ENCODE results near the gene HADHA.

Gene HADHA

GRCh38 chr2:26191316-26192159 is 52.9 kb downstream of the HADHA start:
- DNase-seq (ENCODE audit: low read depth), result no peak

GRCh38 chr2:26190369-26190768 is 54.1 kb downstream of the HADHA start:
- no peak for DNase-seq (ENCODE audit: low read depth)

GRCh38 chr2:26189751-26190150 is 54.7 kb downstream of the HADHA start:
- no peak for DNase-seq (ENCODE audit: low read depth)

GRCh38 chr2:26189123-26189522 is 55.3 kb downstream of the HADHA start:
- no peak for DNase-seq (ENCODE audit: low read depth)

GRCh38 chr2:26187537-26188104 is 56.8 kb downstream of the HADHA start:
- DNase-seq (ENCODE audit: low read depth), result no peak

GRCh38 chr2:26187114-26187513 is 57.3 kb downstream of the HADHA start:
- DNase-seq (ENCODE audit: low read depth), result no peak

- DNase-seq (ENCODE audit: low read depth), result no peak
Observed at GRCh38 chr2:26185954-26186770, 58.3 kb downstream of the HADHA start.

- no peak for DNase-seq (ENCODE audit: low read depth)
Observed at GRCh38 chr2:26185304-26185928, 59.0 kb downstream of the HADHA start.

- peak; percentile 76 for DNase-seq (ENCODE audit: low read depth)
Observed at GRCh38 chr2:26184555-26185303, 59.7 kb downstream of the HADHA start.

- DNase-seq (ENCODE audit: low read depth), result no peak
Observed at GRCh38 chr2:26184121-26184520, 60.3 kb downstream of the HADHA start.

- no peak for DNase-seq (ENCODE audit: low read depth)
Observed at GRCh38 chr2:26182887-26183630, 61.4 kb downstream of the HADHA start.

- no peak for DNase-seq (ENCODE audit: low read depth)
Observed at GRCh38 chr2:26182441-26182840, 62.0 kb downstream of the HADHA start.

- DNase-seq (ENCODE audit: low read depth), result no peak
Observed at GRCh38 chr2:26179446-26179913, 65.0 kb downstream of the HADHA start.

- no peak for DNase-seq (ENCODE audit: low read depth)
Observed at GRCh38 chr2:26178746-26179436, 65.5 kb downstream of the HADHA start.

- no peak for DNase-seq (ENCODE audit: low read depth)
Observed at GRCh38 chr2:26178246-26178645, 66.2 kb downstream of the HADHA start.

GRCh38 chr2:26177122-26177521 is 67.3 kb downstream of the HADHA start:
- no peak for DNase-seq (ENCODE audit: low read depth)

- no peak for DNase-seq (ENCODE audit: low read depth)
Observed at GRCh38 chr2:26176279-26176615, 68.2 kb downstream of the HADHA start.

GRCh38 chr2:26175466-26176278 is 68.8 kb downstream of the HADHA start:
- DNase-seq (ENCODE audit: low read depth), result no peak

GRCh38 chr2:26174691-26175465 is 69.6 kb downstream of the HADHA start:
- no peak for DNase-seq (ENCODE audit: low read depth)
